ENCODE results near the gene LGALS4. TPM values are rescaled to one million over a fixed set of nuclear protein-coding genes. Genes with fewer than 3 reads are reported as not detected.
"Not testable (repeated sequence)": the region's sequence is repeated elsewhere in the genome, so short reads cannot be mapped to it uniquely, and the experiment has no call there.

Gene LGALS4
- total RNA-seq, 1 donor from 2014 or later: 0.32 TPM

- Histone ChIP-seq H3K4me3 (ENCODE audit: insufficient read depth, low read depth, low read length) (no peak overlapping the region), H3K79me2 (ENCODE audit: insufficient read depth, low read length) (no peaks in the 10 kb centered on the region), H3K27me3 (ENCODE audit: insufficient read depth, low read length) (no peaks in the 10 kb centered on the region), H3K9me3 (ENCODE audit: insufficient read depth, low read depth, low read length) (no peaks in the 10 kb centered on the region), H3K27ac (ENCODE audit: low read depth, low read length) (no peak overlapping the region), H3K4me1 (ENCODE audit: insufficient read depth, low read length) (no peaks in the 10 kb centered on the region), H4K20me1 (ENCODE audit: insufficient read depth, low read length) (no peaks in the 10 kb centered on the region), H3K9ac (ENCODE audit: low read length) (no peak overlapping the region), H3K4me2 (ENCODE audit: low read length) (no peak overlapping the region), H2AFZ (ENCODE audit: low read depth, low read length) (no peak overlapping the region), H3K36me3 (ENCODE audit: insufficient read depth, low read length) (no peaks in the 10 kb centered on the region)
- peaks cover 2% of the 10 kb centered on the region for H3K36me3 Mint-ChIP-seq (ENCODE audit: low read depth, unreplicated experiment)
- no peak overlapping the region for H3K27ac Mint-ChIP-seq (ENCODE audit: unreplicated experiment)
- FAIRE-seq (no peak), DNase-seq (ENCODE audit: low read depth) (no peak)
- H3K9me3 Mint-ChIP-seq (ENCODE audit: unreplicated experiment): no peaks in the 10 kb centered on the region
- no peaks in the 10 kb centered on the region for H3K4me1 Mint-ChIP-seq (ENCODE audit: low read depth, unreplicated experiment)
- TF ChIP-seq EZH2 (IDR thresholded peaks at IDR 0.05; ENCODE audit: insufficient read depth, low read length): no peak
- TF ChIP-seq CTCF (IDR thresholded peaks at IDR 0.05; ENCODE audit: insufficient read depth, low read depth, low read length): no peak
- no peak overlapping the region for H3K4me3 Mint-ChIP-seq (ENCODE audit: unreplicated experiment)
- H3K27me3 Mint-ChIP-seq (ENCODE audit: low read depth, unreplicated experiment): no peaks in the 10 kb centered on the region
These were observed 53.1 kb downstream of the LGALS4 start for GRCh38 chr19:38759590-38760003.

GRCh38 chr19:38754196-38754595, 58.5 kb downstream of the LGALS4 start:
- FAIRE-seq; H3K9me3 Mint-ChIP-seq (ENCODE audit: unreplicated experiment): not testable (repeated sequence)

GRCh38 chr19:38753783-38754182, 59.0 kb downstream of the LGALS4 start:
- H3K4me3 ChIP-seq (ENCODE audit: insufficient read depth, low read depth, low read length); H3K79me2 ChIP-seq (ENCODE audit: insufficient read depth, low read length); H4K20me1 ChIP-seq (ENCODE audit: insufficient read depth, low read length); H3K9me3 ChIP-seq (ENCODE audit: insufficient read depth, low read depth, low read length); H3K4me1 Mint-ChIP-seq (ENCODE audit: low read depth, unreplicated experiment); H3K9ac ChIP-seq (ENCODE audit: low read length); H3K36me3 ChIP-seq (ENCODE audit: insufficient read depth, low read length); H3K27me3 ChIP-seq (ENCODE audit: insufficient read depth, low read length); FAIRE-seq; H3K9me3 Mint-ChIP-seq (ENCODE audit: unreplicated experiment); H3K27ac ChIP-seq (ENCODE audit: low read depth, low read length); H3K36me3 Mint-ChIP-seq (ENCODE audit: low read depth, unreplicated experiment); H3K4me2 ChIP-seq (ENCODE audit: low read length); H3K4me3 Mint-ChIP-seq (ENCODE audit: unreplicated experiment); DNase-seq (ENCODE audit: low read depth); H2AFZ ChIP-seq (ENCODE audit: low read depth, low read length); H3K4me1 ChIP-seq (ENCODE audit: insufficient read depth, low read length); H3K27ac Mint-ChIP-seq (ENCODE audit: unreplicated experiment): not testable (repeated sequence)
- peaks cover 15% of the 10 kb centered on the region for H3K27me3 Mint-ChIP-seq (ENCODE audit: low read depth, unreplicated experiment)

More at GRCh38 chr19:38754196-38754595, 58.5 kb downstream of the LGALS4 start:
- peaks cover 15% of the 10 kb centered on the region for H3K27me3 Mint-ChIP-seq (ENCODE audit: low read depth, unreplicated experiment)
- H3K36me3 Mint-ChIP-seq (ENCODE audit: low read depth, unreplicated experiment); H3K36me3 ChIP-seq (ENCODE audit: insufficient read depth, low read length); H3K4me2 ChIP-seq (ENCODE audit: low read length); H2AFZ ChIP-seq (ENCODE audit: low read depth, low read length); H3K9me3 ChIP-seq (ENCODE audit: insufficient read depth, low read depth, low read length); H3K27ac ChIP-seq (ENCODE audit: low read depth, low read length); H4K20me1 ChIP-seq (ENCODE audit: insufficient read depth, low read length); H3K4me3 Mint-ChIP-seq (ENCODE audit: unreplicated experiment); H3K27ac Mint-ChIP-seq (ENCODE audit: unreplicated experiment); H3K4me1 ChIP-seq (ENCODE audit: insufficient read depth, low read length); H3K9ac ChIP-seq (ENCODE audit: low read length); DNase-seq (ENCODE audit: low read depth); H3K79me2 ChIP-seq (ENCODE audit: insufficient read depth, low read length); H3K27me3 ChIP-seq (ENCODE audit: insufficient read depth, low read length); H3K4me1 Mint-ChIP-seq (ENCODE audit: low read depth, unreplicated experiment); H3K4me3 ChIP-seq (ENCODE audit: insufficient read depth, low read depth, low read length): not testable (repeated sequence)

Other genes with a start within 250 kb of the LGALS4 start
- gene MAP4K1, start 195.0 kb downstream of the LGALS4 start, total RNA-seq: 0.87 and 1.7 TPM in 2 replicates
- gene EIF3K, start 193.8 kb downstream of the LGALS4 start, total RNA-seq: 222 and 229 TPM in 2 replicates
- gene ACTN4, start 165.3 kb downstream of the LGALS4 start, total RNA-seq: 805 and 879 TPM in 2 replicates
- 4.6 and 6.0 TPM in 2 replicates for gene CAPN12, start 68.5 kb downstream of the LGALS4 start, total RNA-seq
- not detected in 2 replicates for gene LGALS7, start 39.4 kb downstream of the LGALS4 start, total RNA-seq
- not detected in 2 replicates for gene LGALS7B, start 23.7 kb downstream of the LGALS4 start, total RNA-seq
- gene ECH1, start 18.8 kb upstream of the LGALS4 start, total RNA-seq: 51.4 and 53.3 TPM in 2 replicates
- gene HNRNPL, start 37.0 kb upstream of the LGALS4 start, total RNA-seq: 285 and 314 TPM in 2 replicates
- 0.91 and 1.3 TPM in 2 replicates for gene RINL, start 65.3 kb upstream of the LGALS4 start, total RNA-seq
- gene SIRT2, start 86.7 kb upstream of the LGALS4 start, total RNA-seq: 35.3 and 35.7 TPM in 2 replicates
- 19.3 and 21.7 TPM in 2 replicates for gene NFKBIB, start 87.0 kb upstream of the LGALS4 start, total RNA-seq
- gene CCER2, start 99.2 kb upstream of the LGALS4 start, total RNA-seq: 0.36 and 0.89 TPM in 2 replicates
- 21.1 and 24.8 TPM in 2 replicates for gene SARS2, start 117.8 kb upstream of the LGALS4 start, total RNA-seq
- 57.5 and 59.5 TPM in 2 replicates for gene MRPS12, start 118.0 kb upstream of the LGALS4 start, total RNA-seq
- 14.7 and 15.9 TPM in 2 replicates for gene FBXO17, start 162.8 kb upstream of the LGALS4 start, total RNA-seq
- gene FBXO27, start 219.6 kb upstream of the LGALS4 start, total RNA-seq: 4.1 and 7.1 TPM in 2 replicates